Parathyroid adenoma (tissue), 2 donors: ENCODE data around the gene STPG3.

Source experiments
- H2AFZ ChIP-seq: fragments of 300-600 bp; sonication (generic); one replicate; pipeline ENCODE4 v1.7.0; 2017; ENCODE audit warnings: antibody characterized with exemption, mild to moderate bottlenecking
- H3K27ac ChIP-seq: fragments of 300-600 bp; sonication (generic); one replicate; pipeline ENCODE4 v1.7.0; 2017
- H3K27me3 ChIP-seq: fragments of 300-600 bp; sonication (generic); one replicate; pipeline ENCODE4 v1.7.0; 2017; ENCODE audit warnings: low read length; ENCODE audit not compliant: control insufficient read depth, insufficient read depth
- H3K36me3 ChIP-seq: fragments of 300-600 bp; sonication (generic); one replicate; pipeline ENCODE4 v1.7.0; 2017; ENCODE audit warnings: low read length; ENCODE audit not compliant: control insufficient read depth, insufficient read depth
- H3K4me1 ChIP-seq: fragments of 300-600 bp; sonication (generic); one replicate; pipeline ENCODE4 v1.7.0; 2017; ENCODE audit warnings: control low read depth
- H3K4me2 ChIP-seq: fragments of 300-600 bp; sonication (generic); one replicate; pipeline ENCODE4 v1.7.0; 2017; ENCODE audit warnings: low read length
- H3K4me3 ChIP-seq: fragments of 300-600 bp; sonication (generic); one replicate; pipeline ENCODE4 v1.7.0; 2017; ENCODE audit warnings: low read depth, low read length
- H3K79me2 ChIP-seq: fragments of 300-600 bp; sonication (generic); one replicate; pipeline ENCODE4 v1.7.0; 2017; ENCODE audit warnings: control low read depth
- H3K9ac ChIP-seq: fragments of 300-600 bp; sonication (generic); one replicate; pipeline ENCODE4 v1.7.0; 2017; ENCODE audit warnings: mild to moderate bottlenecking
- H3K9me3 ChIP-seq: fragments of 300-600 bp; sonication (generic); one replicate; pipeline ENCODE4 v1.7.0; 2017; ENCODE audit warnings: low read length; ENCODE audit not compliant: control insufficient read depth
- CTCF ChIP-seq: fragments of 300-600 bp; sonication (generic); IDR thresholded peaks from one replicate; pipeline ENCODE4 v1.7.0; 2017; ENCODE audit warnings: antibody characterized with exemption, mild to moderate bottlenecking
- donor health status: primary hyperparathyroidism.

The STPG3 gene

DNA sequence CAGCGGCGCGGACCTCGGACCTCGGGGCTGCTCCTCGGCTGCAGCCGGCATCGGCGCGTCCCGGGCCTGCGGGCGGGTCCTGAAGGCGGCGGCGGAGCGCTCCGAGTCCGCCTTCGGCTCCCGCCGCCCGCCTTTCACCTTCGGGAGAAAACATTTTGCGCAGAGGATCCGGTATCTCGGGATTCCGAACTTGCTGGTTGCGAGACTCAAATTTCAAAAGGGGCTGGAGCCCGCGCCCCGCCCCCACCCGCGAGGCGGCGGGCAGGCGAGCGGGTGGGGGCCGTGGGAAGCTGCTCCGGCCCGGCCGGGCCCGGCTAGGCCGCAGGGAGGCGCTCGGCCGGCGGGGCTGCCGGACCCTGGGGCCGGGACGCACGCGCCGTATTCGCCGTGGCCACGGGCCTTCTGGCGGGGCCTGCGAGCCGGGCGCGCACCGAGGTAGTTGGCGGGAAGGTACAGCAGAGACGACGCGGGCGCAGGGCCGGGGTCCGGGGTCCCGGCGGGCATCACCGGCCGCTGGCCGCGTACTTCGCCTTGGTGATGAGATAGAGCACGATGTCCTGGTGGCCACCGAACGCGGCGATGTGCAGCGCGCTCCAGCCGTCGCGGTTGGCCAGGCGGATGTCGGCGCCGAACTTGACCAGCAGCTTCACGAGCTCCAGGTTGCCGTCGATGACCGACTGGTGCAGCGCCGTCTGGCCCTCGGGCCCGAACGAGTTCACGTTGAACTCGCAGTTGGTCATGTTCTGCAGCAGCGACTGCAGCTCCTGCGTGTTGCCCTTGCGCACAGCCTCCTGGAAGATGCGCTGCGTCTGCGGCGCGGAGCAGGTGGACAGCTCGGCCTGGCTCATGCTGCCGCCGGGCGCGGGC is 50.2 kb downstream of the STPG3 start:
- H3K9me3 ChIP-seq, result no peaks in the 10 kb centered on the region
- H2AFZ ChIP-seq, result peak overlapping the region; percentile 42
- no peak for TF ChIP-seq CTCF
- peak overlapping the region; percentile 68 for H3K4me2 ChIP-seq
- no peak overlapping the region for H3K27ac ChIP-seq
- no peaks in the 10 kb centered on the region for H3K4me1 ChIP-seq
- no peaks in the 10 kb centered on the region for H3K27me3 ChIP-seq
- no peaks in the 10 kb centered on the region for H3K79me2 ChIP-seq
- H3K36me3 ChIP-seq, result no peaks in the 10 kb centered on the region
- H3K9ac ChIP-seq, result no peak overlapping the region
- peak overlapping the region; percentile 37 for H3K4me3 ChIP-seq

GRCh38 chr9:137302118-137302448 is 51.0 kb downstream of the STPG3 start, which contains the start of gene NRARP:
Gene NRARP (minus strand): TSS chr9:137302271. CDS start chr9:137301928, 343 bp downstream.
- Histone ChIP-seq H3K9me3 (no peaks in the 10 kb centered on the region), H3K9ac (no peak within 1 kb of the TSS), H3K79me2 (no peaks in the 10 kb centered on the region), H3K27me3 (no peaks in the 10 kb centered on the region), H3K4me2 (peak within 1 kb of the TSS; percentile 68), H3K36me3 (no peaks in the 10 kb centered on the region), H2AFZ (peak within 1 kb of the TSS; percentile 42), H3K27ac (peak within 1 kb of the TSS; percentile 32), H3K4me3 (peak within 1 kb of the TSS; percentile 37), H3K4me1 (no peaks in the 10 kb centered on the region)
- TF ChIP-seq CTCF, result no peak

DNA sequence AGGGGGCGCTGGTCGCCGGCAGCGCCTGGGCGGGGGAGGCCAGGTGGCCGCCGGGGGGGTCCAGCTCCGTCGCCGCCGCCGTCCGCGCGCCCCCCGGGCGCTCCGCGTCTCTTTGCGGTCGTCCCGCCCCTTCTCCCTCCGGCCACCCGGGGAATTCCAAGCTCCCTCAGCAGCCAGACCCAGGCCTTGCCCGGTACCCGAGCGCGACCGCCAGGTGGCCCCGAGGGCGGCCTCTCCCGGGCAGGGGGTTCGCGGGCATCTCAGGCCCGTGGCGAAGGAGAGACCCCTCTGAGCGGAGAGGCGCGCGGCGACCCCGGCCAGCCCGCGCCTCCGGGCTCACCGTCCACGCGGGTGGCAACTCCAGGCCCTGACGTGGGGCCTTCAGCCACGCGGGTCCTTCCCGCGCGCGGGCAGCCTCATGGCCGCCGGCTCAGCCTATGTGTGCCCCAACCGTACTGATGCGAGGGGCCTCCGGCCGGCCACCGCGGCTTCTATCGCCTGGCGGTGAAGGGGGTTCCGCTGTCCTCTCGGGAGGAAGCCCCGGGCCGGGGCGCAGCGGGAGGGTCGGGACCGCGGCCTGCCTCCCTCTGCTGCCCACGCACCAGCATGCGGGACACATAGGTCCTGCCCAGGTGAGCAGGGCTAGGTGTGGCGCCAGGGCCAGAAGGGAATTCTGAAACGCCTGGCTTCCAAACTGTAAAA is 51.5 kb downstream of the STPG3 start:
- Histone ChIP-seq H3K4me2 (peak overlapping the region; percentile 44), H3K36me3 (no peaks in the 10 kb centered on the region), H3K79me2 (no peaks in the 10 kb centered on the region), H3K27me3 (no peaks in the 10 kb centered on the region), H3K4me1 (no peaks in the 10 kb centered on the region), H3K27ac (peak overlapping the region; percentile 32), H3K9ac (no peak overlapping the region), H3K9me3 (no peaks in the 10 kb centered on the region), H3K4me3 (peak overlapping the region; percentile 37), H2AFZ (no peak overlapping the region)
- no peak for TF ChIP-seq CTCF
